Mammary epithelial cell (primary cell): ENCODE data around the gene INTU.

Experiments used
- EZH2 ChIP-seq: IDR thresholded peaks from 2 replicates; pipeline ENCODE4 v1.6.1; 2012; ENCODE audit warnings: low read length, inconsistent platforms, borderline replicate concordance
- TF ChIP-seq, protein P1 (sequence below), 2 donors: IDR thresholded peaks in 1 of 2; conservative IDR thresholded peaks in 1 of 2; 2 replicates each; pipeline ENCODE4 v1.5.1; 2011 to 2012; ENCODE audit warnings: inconsistent platforms in 2 of 2, low read length in 2 of 2, mild to moderate bottlenecking in 2 of 2, control low read depth in 1 of 2, low read depth in 1 of 2; ENCODE audit not compliant: insufficient read depth in 1 of 2; ENCODE audit errors: extremely low read depth in 1 of 2

DNA sequence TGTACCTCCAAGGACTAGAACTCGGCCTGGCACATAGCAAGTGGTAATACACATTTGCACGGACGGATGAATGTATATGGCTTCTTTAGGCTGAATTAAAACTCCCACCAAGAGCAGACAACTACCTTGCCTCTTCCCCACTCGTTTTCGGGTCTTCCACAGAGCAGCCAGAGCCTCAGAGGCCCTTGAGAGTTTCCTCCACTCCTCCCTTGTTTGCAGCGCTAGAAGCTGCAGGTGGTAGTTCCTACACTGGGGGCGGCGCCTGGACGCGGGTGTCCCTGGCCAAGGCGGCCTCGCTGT lies 10.2 kb upstream of the INTU start:
- TF ChIP-seq, protein P1, sequence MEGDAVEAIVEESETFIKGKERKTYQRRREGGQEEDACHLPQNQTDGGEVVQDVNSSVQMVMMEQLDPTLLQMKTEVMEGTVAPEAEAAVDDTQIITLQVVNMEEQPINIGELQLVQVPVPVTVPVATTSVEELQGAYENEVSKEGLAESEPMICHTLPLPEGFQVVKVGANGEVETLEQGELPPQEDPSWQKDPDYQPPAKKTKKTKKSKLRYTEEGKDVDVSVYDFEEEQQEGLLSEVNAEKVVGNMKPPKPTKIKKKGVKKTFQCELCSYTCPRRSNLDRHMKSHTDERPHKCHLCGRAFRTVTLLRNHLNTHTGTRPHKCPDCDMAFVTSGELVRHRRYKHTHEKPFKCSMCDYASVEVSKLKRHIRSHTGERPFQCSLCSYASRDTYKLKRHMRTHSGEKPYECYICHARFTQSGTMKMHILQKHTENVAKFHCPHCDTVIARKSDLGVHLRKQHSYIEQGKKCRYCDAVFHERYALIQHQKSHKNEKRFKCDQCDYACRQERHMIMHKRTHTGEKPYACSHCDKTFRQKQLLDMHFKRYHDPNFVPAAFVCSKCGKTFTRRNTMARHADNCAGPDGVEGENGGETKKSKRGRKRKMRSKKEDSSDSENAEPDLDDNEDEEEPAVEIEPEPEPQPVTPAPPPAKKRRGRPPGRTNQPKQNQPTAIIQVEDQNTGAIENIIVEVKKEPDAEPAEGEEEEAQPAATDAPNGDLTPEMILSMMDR (conservative IDR thresholded peaks at IDR 0.05 in 1 of 2, IDR thresholded peaks at IDR 0.05 in 1 of 2; ENCODE audit: extremely low read depth in 1 of 2, insufficient read depth in 1 of 2, low read depth in 1 of 2, low read length in 2 of 2), result no peak
- no peak for TF ChIP-seq EZH2
